ENCODE data around the gene VEGFA.

DNA sequence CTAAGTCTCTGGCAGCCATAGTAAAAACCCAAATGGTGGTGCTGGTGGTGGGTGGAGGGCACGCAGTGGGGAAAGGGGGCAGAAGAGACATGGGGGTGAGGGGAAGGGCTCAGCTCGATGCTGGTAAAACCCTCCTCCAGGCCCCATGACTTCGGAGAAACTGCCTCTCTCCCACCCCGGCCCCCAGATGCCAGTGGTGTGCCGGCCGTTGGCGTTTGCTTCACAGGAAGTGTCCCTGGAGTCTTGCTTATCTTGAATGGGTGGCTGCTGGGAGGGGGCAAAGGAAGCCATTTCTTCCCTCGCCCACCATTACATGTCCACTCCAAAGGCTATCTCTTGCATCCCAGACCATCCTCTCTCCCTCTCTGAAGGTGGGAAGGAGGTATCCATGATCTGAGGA lies 25.4 kb downstream of the VEGFA start:
- TF ChIP-seq, protein P1, sequence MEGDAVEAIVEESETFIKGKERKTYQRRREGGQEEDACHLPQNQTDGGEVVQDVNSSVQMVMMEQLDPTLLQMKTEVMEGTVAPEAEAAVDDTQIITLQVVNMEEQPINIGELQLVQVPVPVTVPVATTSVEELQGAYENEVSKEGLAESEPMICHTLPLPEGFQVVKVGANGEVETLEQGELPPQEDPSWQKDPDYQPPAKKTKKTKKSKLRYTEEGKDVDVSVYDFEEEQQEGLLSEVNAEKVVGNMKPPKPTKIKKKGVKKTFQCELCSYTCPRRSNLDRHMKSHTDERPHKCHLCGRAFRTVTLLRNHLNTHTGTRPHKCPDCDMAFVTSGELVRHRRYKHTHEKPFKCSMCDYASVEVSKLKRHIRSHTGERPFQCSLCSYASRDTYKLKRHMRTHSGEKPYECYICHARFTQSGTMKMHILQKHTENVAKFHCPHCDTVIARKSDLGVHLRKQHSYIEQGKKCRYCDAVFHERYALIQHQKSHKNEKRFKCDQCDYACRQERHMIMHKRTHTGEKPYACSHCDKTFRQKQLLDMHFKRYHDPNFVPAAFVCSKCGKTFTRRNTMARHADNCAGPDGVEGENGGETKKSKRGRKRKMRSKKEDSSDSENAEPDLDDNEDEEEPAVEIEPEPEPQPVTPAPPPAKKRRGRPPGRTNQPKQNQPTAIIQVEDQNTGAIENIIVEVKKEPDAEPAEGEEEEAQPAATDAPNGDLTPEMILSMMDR (IDR thresholded peaks at IDR 0.05; ENCODE audit: poor library complexity, severe bottlenecking) = no peak
- no peak for TF ChIP-seq RAD21 (conservative IDR thresholded peaks at IDR 0.05)
- TF ChIP-seq EZH2 (IDR thresholded peaks at IDR 0.05; ENCODE audit: borderline replicate concordance, insufficient read depth, low read length, poor library complexity, severe bottlenecking) = no peak
- TF ChIP-seq, protein P2, sequence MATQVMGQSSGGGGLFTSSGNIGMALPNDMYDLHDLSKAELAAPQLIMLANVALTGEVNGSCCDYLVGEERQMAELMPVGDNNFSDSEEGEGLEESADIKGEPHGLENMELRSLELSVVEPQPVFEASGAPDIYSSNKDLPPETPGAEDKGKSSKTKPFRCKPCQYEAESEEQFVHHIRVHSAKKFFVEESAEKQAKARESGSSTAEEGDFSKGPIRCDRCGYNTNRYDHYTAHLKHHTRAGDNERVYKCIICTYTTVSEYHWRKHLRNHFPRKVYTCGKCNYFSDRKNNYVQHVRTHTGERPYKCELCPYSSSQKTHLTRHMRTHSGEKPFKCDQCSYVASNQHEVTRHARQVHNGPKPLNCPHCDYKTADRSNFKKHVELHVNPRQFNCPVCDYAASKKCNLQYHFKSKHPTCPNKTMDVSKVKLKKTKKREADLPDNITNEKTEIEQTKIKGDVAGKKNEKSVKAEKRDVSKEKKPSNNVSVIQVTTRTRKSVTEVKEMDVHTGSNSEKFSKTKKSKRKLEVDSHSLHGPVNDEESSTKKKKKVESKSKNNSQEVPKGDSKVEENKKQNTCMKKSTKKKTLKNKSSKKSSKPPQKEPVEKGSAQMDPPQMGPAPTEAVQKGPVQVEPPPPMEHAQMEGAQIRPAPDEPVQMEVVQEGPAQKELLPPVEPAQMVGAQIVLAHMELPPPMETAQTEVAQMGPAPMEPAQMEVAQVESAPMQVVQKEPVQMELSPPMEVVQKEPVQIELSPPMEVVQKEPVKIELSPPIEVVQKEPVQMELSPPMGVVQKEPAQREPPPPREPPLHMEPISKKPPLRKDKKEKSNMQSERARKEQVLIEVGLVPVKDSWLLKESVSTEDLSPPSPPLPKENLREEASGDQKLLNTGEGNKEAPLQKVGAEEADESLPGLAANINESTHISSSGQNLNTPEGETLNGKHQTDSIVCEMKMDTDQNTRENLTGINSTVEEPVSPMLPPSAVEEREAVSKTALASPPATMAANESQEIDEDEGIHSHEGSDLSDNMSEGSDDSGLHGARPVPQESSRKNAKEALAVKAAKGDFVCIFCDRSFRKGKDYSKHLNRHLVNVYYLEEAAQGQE (IDR thresholded peaks at IDR 0.05; ENCODE audit: borderline replicate concordance) = no peak
- TF ChIP-seq TAF1 (IDR thresholded peaks at IDR 0.05; ENCODE audit: low read depth) = no peak
- no peak for TF ChIP-seq EP300 (conservative IDR thresholded peaks at IDR 0.05; ENCODE audit: poor library complexity, severe bottlenecking)

All from neural cell (in vitro differentiated cells).